HCT116 (cell line): ENCODE measurements around the gene OR2T10. TPM values are rescaled to one million over a fixed set of nuclear protein-coding genes. Genes with fewer than 3 reads are reported as not detected.
"Not testable (repeated sequence)": the region's sequence is repeated elsewhere in the genome, so short reads cannot be mapped to it uniquely, and the experiment has no call there.

ENCODE experiments used
- ATAC-seq: fragments of 200-7000 bp; cut with Tn5 transposase; 2 replicates; pipeline ENCODE4 v1.9.1; 2020; ENCODE audit warnings: mild to moderate bottlenecking, moderate library complexity
- BruUV-seq: library from RNA; stranded (reverse); fragments of 400-500 nt; replicated peaks from 2 replicates; lab custom pipeline; 2021; lab: Mats Ljungman, UMichigan
- CTCF ChIA-PET: fragments of 300-600 bp; sonication (Branson Sonifier 250); formaldehyde crosslinking; loops from one replicate; lab custom pipeline; 2021; ENCODE audit warnings: antibody characterized with exemption; lab: Charles Lee
- POLR2A ChIA-PET: fragments of 300-600, 350-600 bp; sonication (Branson Sonifier 250); formaldehyde crosslinking; loops from one replicate; lab custom pipeline; 2021; ENCODE audit warnings: antibody characterized with exemption; lab: Charles Lee
- RAD21 ChIA-PET, 2 experiments: fragments of 300-600 bp; sonication (Branson Sonifier 250); formaldehyde crosslinking; loops; one replicate each; lab custom pipeline; 2023; ENCODE audit warnings: low total read pairs in 2 of 2; ENCODE audit not compliant: uncharacterized antibody in 2 of 2, unreplicated experiment in 2 of 2, low non-redundant PET in 1 of 2; lab: Charles Lee
- DNase-seq: peaks from one replicate; pipeline ENCODE4 v3.0.0-alpha.2; 2010; ENCODE audit warnings: low read depth, low spot score
- H2AFZ ChIP-seq: fragments of 200-600 bp; shearing (Covaris generic), sonication (generic); 2 replicates; pipeline ENCODE4 v1.6.1; 2017; ENCODE audit warnings: low read depth, mixed run types, mixed read lengths, antibody characterized with exemption, low read length; ENCODE audit not compliant: poor library complexity, severe bottlenecking
- H3K27ac ChIP-seq: 2 replicates; pipeline ENCODE4 v1.5.1; 2012; ENCODE audit warnings: low read depth, low read length
- H3K27me3 ChIP-seq: fragments of 200-600 bp; sonication (generic); 2 replicates; pipeline ENCODE4 v1.6.1; 2016; ENCODE audit warnings: mixed run types, low read length, mixed read lengths; ENCODE audit not compliant: insufficient read depth
- H3K36me3 ChIP-seq, 2 experiments: fragments of 200-500 bp in 1 of 2; fragments of 200-600 bp in 1 of 2; sonication (Bioruptor generic) in 1 of 2; sonication (generic) in 1 of 2; 2 replicates each; pipeline versions ENCODE4 v1.5.1 to v1.6.1; 2014 to 2016; ENCODE audit warnings: low read length in 2 of 2, inconsistent platforms in 1 of 2, mixed read lengths in 1 of 2, mixed run types in 1 of 2; ENCODE audit not compliant: insufficient read depth in 2 of 2, control insufficient read depth in 1 of 2
- H3K4me1 ChIP-seq, 2 experiments: fragments of 200-600 bp in 1 of 2; sonication (generic) in 1 of 2; 2 replicates each; pipeline versions ENCODE4 v1.5.1 to v1.6.1; 2012 to 2017; ENCODE audit warnings: low read length in 2 of 2, inconsistent platforms in 1 of 2, mild to moderate bottlenecking in 1 of 2, mixed read lengths in 1 of 2, mixed run types in 1 of 2, moderate library complexity in 1 of 2; ENCODE audit not compliant: insufficient read depth in 2 of 2, control insufficient read depth in 1 of 2
- H3K4me2 ChIP-seq: fragments of 200-600 bp; sonication (generic); 2 replicates; pipeline ENCODE4 v1.6.1; 2017; ENCODE audit warnings: mixed run types, low read length, mixed read lengths
- H3K4me3 ChIP-seq, 2 experiments: fragments of 200-600 bp in 1 of 2; sonication (generic) in 1 of 2; replicated peaks in 1 of 2; 2 replicates each; pipeline ENCODE4 v1.5.1; 2011 to 2016; ENCODE audit warnings: low read length in 2 of 2, control low read depth in 1 of 2, low read depth in 1 of 2, mild to moderate bottlenecking in 1 of 2, mixed read lengths in 1 of 2, mixed run types in 1 of 2
- H3K79me2 ChIP-seq: fragments of 200-600 bp; sonication (generic); 2 replicates; pipeline ENCODE4 v1.6.1; 2017; ENCODE audit warnings: mild to moderate bottlenecking, mixed run types, low read length, moderate library complexity, mixed read lengths; ENCODE audit not compliant: insufficient read depth
- H3K9ac ChIP-seq: fragments of 200-600 bp; sonication (generic); 2 replicates; pipeline ENCODE4 v1.6.1; 2016; ENCODE audit warnings: low read length, mixed read lengths
- H3K9me2 ChIP-seq: fragments of 200-600 bp; sonication (generic), shearing (Covaris generic); 2 replicates; pipeline ENCODE4 v1.6.1; 2017; ENCODE audit warnings: mixed run types, mild to moderate bottlenecking, moderate library complexity; ENCODE audit not compliant: insufficient read depth
- H3K9me3 ChIP-seq, 2 experiments: fragments of 200-500 bp in 1 of 2; fragments of 200-600 bp in 1 of 2; sonication (Bioruptor generic) in 1 of 2; sonication (generic) in 1 of 2; 2 replicates each; pipeline ENCODE4 v1.6.1; 2014 to 2017; ENCODE audit warnings: low read length in 2 of 2, mixed read lengths in 2 of 2, inconsistent platforms in 1 of 2, low read depth in 1 of 2, mild to moderate bottlenecking in 1 of 2, mixed run types in 1 of 2, moderate library complexity in 1 of 2; ENCODE audit not compliant: control insufficient read depth in 1 of 2, insufficient read depth in 1 of 2
- H4K20me1 ChIP-seq: fragments of 200-600 bp; sonication (generic), shearing (Covaris generic); 2 replicates; pipeline ENCODE4 v1.6.1; 2017; ENCODE audit warnings: mixed run types, mild to moderate bottlenecking, moderate library complexity; ENCODE audit not compliant: insufficient read depth
- intact Hi-C: fragments of 100-400 bp; cut with micrococcal nuclease; formaldehyde crosslinking; loops from 2 replicates; pipeline ENCODE4 v1.10.0; 2022
- total RNA-seq: library from RNA; stranded (reverse); gene quantifications from one replicate; pipeline ENCODE4 v1.2.1, GENCODE V29; 2021; ENCODE audit not compliant: unreplicated experiment

OR2T10 gene
- total RNA-seq, 1 experiment from 2014 or later: not detected

GRCh38 chr1:248562672-248563071 lies 34.8 kb downstream of the OR2T10 start, which contains the start of gene OR2T29:
OR2T29 (minus strand) TSS chr1:248562772; CDS start chr1:248559491, 3,281 bp downstream.
- H3K36me3 ChIP-seq, POLR2A ChIA-PET, H3K9me2 ChIP-seq, H3K27me3 ChIP-seq, intact Hi-C loops, H3K9me3 ChIP-seq, H3K4me3 ChIP-seq, H3K79me2 ChIP-seq, CTCF ChIA-PET, BruUV-seq, H2AFZ ChIP-seq, H3K27ac ChIP-seq, ATAC-seq, RAD21 ChIA-PET, H3K9ac ChIP-seq, H3K4me2 ChIP-seq, H3K4me1 ChIP-seq, DNase-seq, H4K20me1 ChIP-seq: not testable (repeated sequence)

- RAD21 ChIA-PET, intact Hi-C loops, ATAC-seq, H3K4me2 ChIP-seq, H3K9me3 ChIP-seq, H3K79me2 ChIP-seq, H3K9me2 ChIP-seq, H3K27ac ChIP-seq, H3K4me3 ChIP-seq, H2AFZ ChIP-seq, H3K27me3 ChIP-seq, H3K36me3 ChIP-seq, DNase-seq, H4K20me1 ChIP-seq, CTCF ChIA-PET, H3K4me1 ChIP-seq, H3K9ac ChIP-seq, BruUV-seq, POLR2A ChIA-PET: not testable (repeated sequence)
These were observed 46.5 kb downstream of the OR2T10 start for GRCh38 chr1:248551027-248551426.

GRCh38 chr1:248547383-248547782 lies 50.1 kb downstream of the OR2T10 start:
- H2AFZ ChIP-seq, H3K36me3 ChIP-seq, H3K9ac ChIP-seq, intact Hi-C loops, POLR2A ChIA-PET, H3K27me3 ChIP-seq, H4K20me1 ChIP-seq, CTCF ChIA-PET, ATAC-seq, H3K27ac ChIP-seq, H3K9me2 ChIP-seq, H3K4me3 ChIP-seq, RAD21 ChIA-PET, BruUV-seq, H3K79me2 ChIP-seq, H3K4me1 ChIP-seq, H3K9me3 ChIP-seq, DNase-seq, H3K4me2 ChIP-seq: not testable (repeated sequence)

Other genes with a start within 250 kb of the OR2T10 start
- not detected for gene OR14C36, start 248.9 kb downstream of the OR2T10 start, total RNA-seq
- gene OR2T4, start 236.0 kb downstream of the OR2T10 start, total RNA-seq: not detected
- gene OR2T6, start 222.0 kb downstream of the OR2T10 start, total RNA-seq: not detected
- gene OR2T1, start 194.7 kb downstream of the OR2T10 start, total RNA-seq: not detected
- gene OR2T2, start 152.1 kb downstream of the OR2T10 start, total RNA-seq: not detected
- not detected for gene OR2T3, start 124.3 kb downstream of the OR2T10 start, total RNA-seq
- not detected for gene OR2T5, start 109.1 kb downstream of the OR2T10 start, total RNA-seq
- not detected for gene OR2G6, start 89.6 kb downstream of the OR2T10 start, total RNA-seq
- gene OR2T29, start 34.9 kb downstream of the OR2T10 start, total RNA-seq: not detected
- gene OR2T34, start 22.9 kb downstream of the OR2T10 start, total RNA-seq: not detected
- not detected for gene OR2T11, start 37.4 kb upstream of the OR2T10 start, total RNA-seq
- not detected for gene OR2T35, start 47.6 kb upstream of the OR2T10 start, total RNA-seq
- not detected for gene OR2T27, start 57.8 kb upstream of the OR2T10 start, total RNA-seq
- not detected for gene OR14I1, start 105.1 kb upstream of the OR2T10 start, total RNA-seq
- gene LYPD8, start 158.1 kb upstream of the OR2T10 start, total RNA-seq: not detected
- gene SH3BP5L, start 228.2 kb upstream of the OR2T10 start, total RNA-seq: 22.3 TPM
- gene ZNF672, start 240.5 kb upstream of the OR2T10 start, total RNA-seq: 27.6 TPM